ENCODE results near the gene CRTC1.

DNA sequence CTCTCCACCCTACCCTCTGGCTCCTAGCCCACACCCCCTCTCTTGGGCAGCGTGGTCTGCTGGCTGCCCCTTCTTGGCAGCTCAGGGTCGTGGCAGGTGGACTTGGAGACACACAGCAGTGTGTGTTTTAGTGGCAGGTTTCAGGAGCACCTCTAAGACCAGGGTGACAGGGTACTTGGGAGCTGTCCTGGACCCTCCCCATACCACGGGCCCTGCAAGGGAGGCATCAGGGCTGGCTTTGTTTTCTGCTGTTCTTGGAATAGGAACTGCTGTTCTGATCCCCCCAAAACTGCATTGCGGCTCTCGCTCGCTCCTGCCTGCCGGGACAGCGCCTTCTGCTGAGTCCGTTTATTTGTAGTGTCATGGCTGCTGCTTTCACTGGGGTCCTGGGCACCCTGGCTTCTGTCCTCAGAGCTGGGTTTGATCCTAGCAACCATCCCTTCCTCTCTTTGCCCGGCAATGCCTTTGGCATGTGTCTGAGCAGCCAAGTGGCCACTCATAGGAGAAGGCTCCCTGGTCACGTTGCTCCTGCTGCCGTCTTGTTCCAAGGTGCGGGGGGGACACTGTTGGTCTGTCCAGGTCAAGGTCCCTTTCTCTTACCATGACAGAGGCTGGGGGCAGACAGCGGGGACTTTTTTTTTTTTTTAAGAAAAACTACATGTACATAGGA, 95.5 kb downstream of the CRTC1 start:
- TF ChIP-seq, protein P1, sequence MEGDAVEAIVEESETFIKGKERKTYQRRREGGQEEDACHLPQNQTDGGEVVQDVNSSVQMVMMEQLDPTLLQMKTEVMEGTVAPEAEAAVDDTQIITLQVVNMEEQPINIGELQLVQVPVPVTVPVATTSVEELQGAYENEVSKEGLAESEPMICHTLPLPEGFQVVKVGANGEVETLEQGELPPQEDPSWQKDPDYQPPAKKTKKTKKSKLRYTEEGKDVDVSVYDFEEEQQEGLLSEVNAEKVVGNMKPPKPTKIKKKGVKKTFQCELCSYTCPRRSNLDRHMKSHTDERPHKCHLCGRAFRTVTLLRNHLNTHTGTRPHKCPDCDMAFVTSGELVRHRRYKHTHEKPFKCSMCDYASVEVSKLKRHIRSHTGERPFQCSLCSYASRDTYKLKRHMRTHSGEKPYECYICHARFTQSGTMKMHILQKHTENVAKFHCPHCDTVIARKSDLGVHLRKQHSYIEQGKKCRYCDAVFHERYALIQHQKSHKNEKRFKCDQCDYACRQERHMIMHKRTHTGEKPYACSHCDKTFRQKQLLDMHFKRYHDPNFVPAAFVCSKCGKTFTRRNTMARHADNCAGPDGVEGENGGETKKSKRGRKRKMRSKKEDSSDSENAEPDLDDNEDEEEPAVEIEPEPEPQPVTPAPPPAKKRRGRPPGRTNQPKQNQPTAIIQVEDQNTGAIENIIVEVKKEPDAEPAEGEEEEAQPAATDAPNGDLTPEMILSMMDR (IDR thresholded peaks at IDR 0.05; ENCODE audit: insufficient read depth, low read length, poor library complexity, severe bottlenecking) = no peak
- no peak for TF ChIP-seq EZH2phosphoT487 (conservative IDR thresholded peaks at IDR 0.05; ENCODE audit: low read length)

Measured in SU-DHL-6 (cell line).